Activated naive CD4-positive, alpha-beta T cell treated with anti-CD3 and anti-CD28 coated beads, Interleukin-2, amount 10 ng/mL, durations not matched to agents 7 days and 5 days (primary cell): Measurements from ENCODE around the gene DPH3.
"Not testable (repeated sequence)": the region's sequence is repeated elsewhere in the genome, so short reads cannot be mapped to it uniquely, and the experiment has no call there.

Experiments used
- CTCF ChIA-PET: fragments of 350-600 bp; sonication (Branson Sonifier 250); formaldehyde crosslinking; loops from one replicate; lab custom pipeline; 2021; ENCODE audit warnings: antibody characterized with exemption; lab: Charles Lee
- DNase-seq: peaks from one replicate; pipeline ENCODE4 v3.0.0-alpha.2; 2020
- H3K27ac Mint-ChIP-seq: one replicate; pipeline ENCODE4 v1.8.0; 2021; ENCODE audit warnings: mild to moderate bottlenecking, moderate library complexity, mixed read lengths
- H3K27me3 Mint-ChIP-seq: one replicate; pipeline ENCODE4 v1.8.0; 2021; ENCODE audit warnings: mild to moderate bottlenecking, mixed read lengths
- H3K36me3 Mint-ChIP-seq: one replicate; pipeline ENCODE4 v1.8.0; 2021; ENCODE audit warnings: mixed read lengths
- H3K4me1 Mint-ChIP-seq: one replicate; pipeline ENCODE4 v1.8.0; 2021; ENCODE audit warnings: mixed read lengths
- H3K4me3 Mint-ChIP-seq: one replicate; pipeline ENCODE4 v1.8.0; 2021; ENCODE audit warnings: mild to moderate bottlenecking, moderate library complexity, mixed read lengths
- H3K9me3 Mint-ChIP-seq: one replicate; pipeline ENCODE4 v1.8.0; 2021; ENCODE audit warnings: mixed read lengths

The DPH3 gene

DNA sequence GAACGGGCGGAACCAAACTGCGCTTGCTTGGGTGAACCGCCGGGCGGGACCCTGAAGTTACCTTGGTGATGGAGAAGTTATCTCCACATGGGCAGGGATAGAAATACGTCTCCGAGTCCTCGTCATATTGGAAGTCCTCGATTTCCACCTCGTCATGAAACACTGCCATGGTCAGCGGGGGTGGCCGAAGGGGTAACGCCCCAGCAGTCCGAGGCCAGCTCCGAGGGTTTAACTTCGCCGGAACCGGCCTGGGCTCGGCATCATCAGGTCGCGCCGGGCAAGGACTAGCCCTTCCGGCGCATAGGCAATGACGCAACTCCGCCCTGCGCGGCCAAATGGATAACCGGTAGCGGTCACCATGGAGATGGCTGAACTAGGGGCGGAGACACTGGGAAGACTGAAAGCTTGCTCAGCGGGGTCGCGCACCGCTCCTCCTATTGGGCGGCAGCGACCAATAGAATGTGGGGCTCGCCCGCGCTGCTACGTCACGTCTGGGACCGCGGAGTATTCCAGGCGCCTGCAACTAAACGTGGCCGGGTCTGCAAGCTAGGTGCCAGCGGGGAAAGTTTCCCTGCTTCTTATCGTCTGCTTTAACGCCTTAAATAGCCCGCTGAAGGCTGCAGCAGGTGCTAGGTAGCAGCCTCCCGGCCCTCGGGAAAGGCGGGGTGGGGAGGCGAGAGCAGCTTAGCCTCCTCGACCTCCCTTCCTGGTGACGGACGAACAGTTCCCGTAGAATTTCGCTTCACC lies at the start of gene DPH3, which contains the start of gene OXNAD1:
Gene DPH3 (minus strand): TSS at position 236 of the 747 bp plus-strand sequence. CDS start 67 bp downstream, at position 169.
Gene OXNAD1 (plus strand): TSS at position 505 of the 747 bp plus-strand sequence. CDS start 5,741 bp downstream, outside the sequence.
- H3K9me3 Mint-ChIP-seq, result no peaks in the 10 kb centered on the region
- peaks cover 39% of the 10 kb centered on the region for H3K4me1 Mint-ChIP-seq
- no peaks in the 10 kb centered on the region for H3K27me3 Mint-ChIP-seq
- CTCF ChIA-PET, result interaction anchor here (1.0 to 5.7 kb wide), 11 partner anchors 11 to 286 kb away, joined by 3 to 46 read pairs (median 5); no protein-coding TSS in a partner anchor
- peak within 1 kb of the TSS; percentile 97 for H3K4me3 Mint-ChIP-seq
- peak within 1 kb of the TSS; percentile 96 for H3K27ac Mint-ChIP-seq
- H3K36me3 Mint-ChIP-seq, result peaks cover 10% of the 10 kb centered on the region
- DNase-seq, result peak; percentile 99

DNA sequence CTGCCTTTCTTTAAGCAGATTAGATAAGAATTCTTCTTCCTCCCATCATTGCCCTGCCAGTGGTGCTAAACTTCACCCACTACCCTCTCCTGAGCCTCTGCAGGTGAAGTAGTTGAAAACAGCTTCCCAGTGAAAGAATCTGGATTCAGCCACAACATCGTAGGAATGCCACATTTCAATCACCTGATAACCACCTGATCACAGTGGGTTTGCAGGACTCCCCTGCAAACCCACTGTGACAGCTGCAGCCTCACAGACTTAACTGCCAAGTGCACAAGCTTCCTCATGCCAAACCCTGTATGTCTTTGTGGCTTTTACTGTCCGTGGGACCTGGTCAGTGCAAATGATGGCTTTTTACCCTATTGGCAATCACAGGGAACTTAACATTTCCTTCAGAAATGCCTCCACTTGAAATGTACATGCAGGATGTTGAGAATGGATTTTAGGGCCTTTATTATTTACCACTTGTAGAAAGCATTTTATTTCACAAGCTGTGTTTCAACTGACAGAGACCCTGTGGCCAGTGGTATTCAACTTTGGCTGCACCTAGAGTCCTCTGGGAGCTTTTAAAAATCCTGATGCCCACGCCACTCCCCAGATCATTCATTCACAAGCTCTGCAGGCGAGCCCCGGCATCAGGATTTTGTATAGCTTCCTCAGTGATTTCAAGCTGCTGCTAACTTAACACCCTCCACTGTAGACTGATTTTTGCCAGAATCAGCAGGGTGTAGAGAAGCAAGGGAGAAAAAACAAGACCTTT lies 49.3 kb upstream of the DPH3 start:
- peak overlapping the region; percentile 94 for H3K27ac Mint-ChIP-seq

GRCh38 chr3:16311960-16312451 lies 47.3 kb upstream of the DPH3 start:
- H3K27ac Mint-ChIP-seq, result peak overlapping the region; percentile 97
- peaks cover 84% of the 10 kb centered on the region for H3K36me3 Mint-ChIP-seq
- CTCF ChIA-PET, result interaction anchor here (0.6 to 13.5 kb wide), 4 partner anchors 11 to 218 kb away, joined by 3 to 246 read pairs (median 3); no protein-coding TSS in a partner anchor
- no peaks in the 10 kb centered on the region for H3K9me3 Mint-ChIP-seq
- H3K27me3 Mint-ChIP-seq, result no peaks in the 10 kb centered on the region
- peak overlapping the region; percentile 64 for H3K4me3 Mint-ChIP-seq
- H3K4me1 Mint-ChIP-seq, result peaks cover 93% of the 10 kb centered on the region
- peak; percentile 76 for DNase-seq

More for the DNA sequence above, 49.3 kb upstream of the DPH3 start:
- peaks cover 85% of the 10 kb centered on the region for H3K36me3 Mint-ChIP-seq
- no peak overlapping the region for H3K4me3 Mint-ChIP-seq
- no peak for DNase-seq
- no peaks in the 10 kb centered on the region for H3K27me3 Mint-ChIP-seq
- peaks cover 94% of the 10 kb centered on the region for H3K4me1 Mint-ChIP-seq
- no peaks in the 10 kb centered on the region for H3K9me3 Mint-ChIP-seq
- CTCF ChIA-PET, result interaction anchor here (0.8 to 13.5 kb wide), 6 partner anchors 10 to 237 kb away, joined by 3 to 246 read pairs (median 3); partner anchors contain the start of gene RFTN1

DNA sequence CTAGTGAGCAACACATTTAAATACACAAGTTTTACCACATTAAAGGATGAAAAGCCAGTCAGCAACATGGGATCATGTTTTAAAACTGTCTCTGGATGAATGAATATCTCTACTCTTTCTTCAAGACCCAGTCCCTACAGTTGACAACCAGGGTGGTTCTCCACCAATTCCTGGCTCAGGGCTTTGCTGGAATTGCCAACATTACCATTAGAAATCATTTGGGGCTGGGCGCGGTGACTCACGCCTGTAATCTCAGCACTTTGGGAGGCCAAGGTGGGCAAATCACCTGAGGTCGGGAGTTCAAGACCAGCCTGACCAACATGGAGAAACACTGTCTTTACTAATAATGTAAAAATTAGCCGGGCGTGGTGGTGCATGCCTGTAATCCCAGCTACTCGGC lies 45.7 kb upstream of the DPH3 start:
- DNase-seq, H3K9me3 Mint-ChIP-seq, CTCF ChIA-PET, H3K27me3 Mint-ChIP-seq: not testable (repeated sequence)
- Mint-ChIP-seq H3K36me3 (peaks cover 84% of the 10 kb centered on the region), H3K4me1 (peaks cover 93% of the 10 kb centered on the region), H3K27ac (peak overlapping the region; percentile 96), H3K4me3 (peak overlapping the region; percentile 6)

GRCh38 chr3:16309558-16309957 lies 44.8 kb upstream of the DPH3 start:
- peaks cover 93% of the 10 kb centered on the region for H3K4me1 Mint-ChIP-seq
- CTCF ChIA-PET, result no interaction called here
- peak; percentile 71 for DNase-seq
- no peaks in the 10 kb centered on the region for H3K27me3 Mint-ChIP-seq
- H3K36me3 Mint-ChIP-seq, result peaks cover 84% of the 10 kb centered on the region
- no peaks in the 10 kb centered on the region for H3K9me3 Mint-ChIP-seq
- H3K27ac Mint-ChIP-seq, result peak overlapping the region; percentile 96
- H3K4me3 Mint-ChIP-seq, result peak overlapping the region; percentile 72

DNA sequence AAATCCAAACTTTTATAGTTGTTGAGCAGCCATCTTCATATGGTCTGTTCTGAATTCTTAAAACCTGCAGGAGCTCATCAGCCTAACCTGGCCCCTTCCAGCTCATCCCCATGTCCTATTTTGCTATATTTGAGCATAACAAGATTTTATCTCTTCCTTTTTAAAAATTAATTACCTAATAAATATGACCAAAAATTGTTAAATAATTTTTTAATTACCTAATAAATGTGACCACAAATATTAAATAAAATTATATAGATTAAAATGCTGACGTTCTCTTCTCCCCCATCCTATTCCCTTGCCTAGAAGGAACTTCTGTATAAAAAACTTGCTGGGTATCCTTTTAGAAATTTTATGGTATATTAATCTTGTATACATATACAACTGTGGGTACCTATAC lies 44.0 kb upstream of the DPH3 start:
- peaks cover 85% of the 10 kb centered on the region for H3K36me3 Mint-ChIP-seq
- no peaks in the 10 kb centered on the region for H3K27me3 Mint-ChIP-seq

DNA sequence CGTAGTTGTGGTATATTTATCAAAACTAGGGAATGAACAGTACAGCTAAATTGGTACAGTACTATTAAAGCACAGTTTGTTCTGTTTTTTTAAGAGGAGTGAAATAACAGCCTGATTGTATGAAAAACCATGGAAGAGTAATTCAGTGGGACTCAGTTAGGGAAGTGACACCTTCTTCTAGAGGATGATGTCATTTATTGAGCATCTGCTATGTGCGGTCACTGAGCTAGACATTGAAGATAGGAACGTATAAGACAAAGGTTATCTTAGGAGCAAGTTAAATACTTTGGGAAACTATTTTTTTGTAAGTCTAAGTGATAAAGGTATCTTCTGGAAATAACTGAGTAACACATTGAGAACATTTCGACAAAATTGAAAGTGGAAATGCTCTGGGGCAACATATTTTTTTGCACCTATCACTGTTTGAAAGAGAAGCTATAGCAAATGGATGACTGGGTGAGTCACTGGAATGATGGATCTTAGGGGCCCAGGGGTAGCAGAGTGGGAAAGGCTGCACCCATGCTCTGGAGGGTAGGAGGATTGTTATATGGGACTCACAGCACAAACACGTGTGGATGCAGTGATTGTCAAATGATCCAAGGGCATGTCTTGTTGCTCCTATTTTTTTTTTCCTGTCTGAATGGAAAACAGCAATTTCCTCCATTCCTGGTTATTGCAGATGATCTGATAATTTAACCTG lies 43.2 kb upstream of the DPH3 start:
- peaks cover 91% of the 10 kb centered on the region for H3K4me1 Mint-ChIP-seq
- H3K27ac Mint-ChIP-seq, result peak overlapping the region; percentile 70
- peak overlapping the region; percentile 9 for H3K4me3 Mint-ChIP-seq
- DNase-seq, result no peak
- CTCF ChIA-PET, result interaction anchor here (2.7 to 4.2 kb wide), 2 partner anchors 11 to 16 kb away, joined by 16 to 23 read pairs; no protein-coding TSS in a partner anchor
- peaks cover 83% of the 10 kb centered on the region for H3K36me3 Mint-ChIP-seq
- no peaks in the 10 kb centered on the region for H3K27me3 Mint-ChIP-seq
- no peaks in the 10 kb centered on the region for H3K9me3 Mint-ChIP-seq

More for the DNA sequence above, 44.0 kb upstream of the DPH3 start:
- DNase-seq, result no peak
- H3K9me3 Mint-ChIP-seq, result no peaks in the 10 kb centered on the region
- CTCF ChIA-PET, result interaction anchor here (2.7 kb wide), 1 partner anchor 17 kb away, joined by 16 read pairs; no protein-coding TSS in a partner anchor
- H3K4me1 Mint-ChIP-seq, result peaks cover 92% of the 10 kb centered on the region
- peak overlapping the region; percentile 96 for H3K27ac Mint-ChIP-seq
- no peak overlapping the region for H3K4me3 Mint-ChIP-seq

GRCh38 chr3:16305111-16305541 lies 40.4 kb upstream of the DPH3 start:
- Mint-ChIP-seq H3K4me3 (peak overlapping the region; percentile 71), H3K27ac (peak overlapping the region; percentile 83), H3K4me1 (peaks cover 97% of the 10 kb centered on the region), H3K36me3 (peaks cover 91% of the 10 kb centered on the region), H3K27me3 (no peaks in the 10 kb centered on the region), H3K9me3 (no peaks in the 10 kb centered on the region)
- DNase-seq, result peak; percentile 47
- CTCF ChIA-PET, result interaction anchor here (0.6 to 6.7 kb wide), 8 partner anchors 10 to 217 kb away, joined by 3 to 53 read pairs (median 6); no protein-coding TSS in a partner anchor

- H3K27ac Mint-ChIP-seq, result peak overlapping the region; percentile 83
- CTCF ChIA-PET, result interaction anchor here (0.7 to 6.7 kb wide), 8 partner anchors 10 to 246 kb away, joined by 3 to 53 read pairs (median 6); no protein-coding TSS in a partner anchor
- peak overlapping the region; percentile 71 for H3K4me3 Mint-ChIP-seq
- no peaks in the 10 kb centered on the region for H3K27me3 Mint-ChIP-seq
- peaks cover 90% of the 10 kb centered on the region for H3K36me3 Mint-ChIP-seq
- H3K4me1 Mint-ChIP-seq, result peaks cover 97% of the 10 kb centered on the region
- H3K9me3 Mint-ChIP-seq, result no peaks in the 10 kb centered on the region
- no peak for DNase-seq
These were observed 39.6 kb upstream of the DPH3 start for GRCh38 chr3:16304061-16305010.

GRCh38 chr3:16303037-16303575 lies 38.4 kb upstream of the DPH3 start:
- CTCF ChIA-PET, result interaction anchor here (2.5 to 6.7 kb wide), 3 partner anchors 9 to 17 kb away, joined by 7 to 53 read pairs (median 15); no protein-coding TSS in a partner anchor
- Mint-ChIP-seq H3K4me1 (peaks cover 97% of the 10 kb centered on the region), H3K4me3 (peak overlapping the region; percentile 83), H3K36me3 (peaks cover 93% of the 10 kb centered on the region), H3K9me3 (no peaks in the 10 kb centered on the region), H3K27ac (peak overlapping the region; percentile 96), H3K27me3 (no peaks in the 10 kb centered on the region)
- no peak for DNase-seq

- H3K36me3 Mint-ChIP-seq, result peaks cover 93% of the 10 kb centered on the region
- peaks cover 98% of the 10 kb centered on the region for H3K4me1 Mint-ChIP-seq
- DNase-seq, result no peak
- peak overlapping the region; percentile 96 for H3K27ac Mint-ChIP-seq
- H3K27me3 Mint-ChIP-seq, result no peaks in the 10 kb centered on the region
- H3K9me3 Mint-ChIP-seq, result peaks cover 5% of the 10 kb centered on the region
- CTCF ChIA-PET, result interaction anchor here (2.0 to 6.7 kb wide), 2 partner anchors 12 to 15 kb away, joined by 4 to 53 read pairs; no protein-coding TSS in a partner anchor
- H3K4me3 Mint-ChIP-seq, result peak overlapping the region; percentile 83
These were observed 37.4 kb upstream of the DPH3 start for GRCh38 chr3:16302082-16302631.

GRCh38 chr3:16301507-16301906 lies 36.8 kb upstream of the DPH3 start:
- CTCF ChIA-PET, result interaction anchor here (1.2 to 6.7 kb wide), 4 partner anchors 10 to 18 kb away, joined by 3 to 53 read pairs (median 6); no protein-coding TSS in a partner anchor
- peaks cover 93% of the 10 kb centered on the region for H3K36me3 Mint-ChIP-seq

More at GRCh38 chr3:16301507-16301906, 36.8 kb upstream of the DPH3 start:
- peaks cover 7% of the 10 kb centered on the region for H3K9me3 Mint-ChIP-seq
- H3K27me3 Mint-ChIP-seq, result no peaks in the 10 kb centered on the region
- peak overlapping the region; percentile 83 for H3K4me3 Mint-ChIP-seq
- H3K27ac Mint-ChIP-seq, result peak overlapping the region; percentile 96
- DNase-seq, result peak; percentile 57
- peaks cover 98% of the 10 kb centered on the region for H3K4me1 Mint-ChIP-seq
